Measurements from ENCODE around the gene ABO.

The ABO gene

DNA sequence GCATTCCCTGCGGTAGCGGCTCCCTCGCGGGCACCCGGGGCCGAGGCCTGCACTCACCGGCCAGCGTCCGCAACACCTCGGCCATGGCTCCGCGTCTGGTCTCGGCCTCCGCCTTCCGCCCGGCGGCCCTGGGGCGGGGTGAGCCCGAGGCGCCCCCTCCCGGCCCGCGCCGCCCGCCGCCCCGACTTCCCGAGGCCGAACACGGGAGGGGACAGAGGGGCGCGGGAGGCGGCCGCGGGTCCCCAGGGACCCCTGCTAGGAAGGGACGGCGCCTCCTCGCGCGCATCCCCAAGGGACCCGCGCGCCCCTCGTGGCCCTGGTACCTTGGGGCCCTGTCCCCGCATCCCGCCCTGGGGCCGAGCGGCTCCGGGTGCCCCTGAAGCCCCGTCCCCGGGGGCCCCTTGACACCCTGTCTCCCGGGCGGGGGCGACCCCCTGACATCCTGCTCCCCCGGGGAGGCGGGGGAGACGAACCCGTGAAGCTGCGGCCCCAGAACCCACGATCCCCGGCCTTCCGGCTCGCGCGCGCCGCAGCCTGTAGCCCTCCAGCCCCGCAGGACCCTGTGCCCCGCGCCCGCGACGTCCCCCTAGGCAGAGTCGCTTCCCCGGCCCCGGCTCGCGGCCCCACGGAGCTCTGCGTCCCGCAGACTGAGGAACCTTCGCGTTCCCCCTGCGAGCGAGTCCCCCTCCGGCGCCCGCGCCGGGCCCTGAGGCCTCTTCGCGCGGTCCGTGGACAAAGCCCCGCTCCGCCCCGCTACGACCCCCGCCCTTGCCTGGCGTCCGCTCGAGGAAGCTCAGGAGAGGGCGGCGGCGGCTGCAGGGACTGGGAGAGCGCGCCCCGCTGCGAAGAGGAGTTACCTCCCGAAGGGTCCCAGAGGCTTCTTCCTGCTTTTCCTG is at the start of gene ABO:
ABO (minus strand) TSS at position 97 of the 896 bp plus-strand sequence.
- H3K36me3 ChIP-seq (ENCODE audit: insufficient read depth, low read length): no peaks in the 10 kb centered on the region
- no peaks in the 10 kb centered on the region for H3K9me3 ChIP-seq (ENCODE audit: insufficient read depth, low read depth, low read length)
- no peak within 1 kb of the TSS for H3K4me2 ChIP-seq (ENCODE audit: low read depth, low read length, poor library complexity, severe bottlenecking)
- no peaks in the 10 kb centered on the region for H3K27me3 ChIP-seq (ENCODE audit: insufficient read depth, low read length, poor library complexity, severe bottlenecking)
- no peaks in the 10 kb centered on the region for H3K79me2 ChIP-seq (ENCODE audit: insufficient read depth, low read length)
- H3K4me3 ChIP-seq (ENCODE audit: low read length, poor library complexity, severe bottlenecking): no peak within 1 kb of the TSS
- no peaks in the 10 kb centered on the region for H3F3A ChIP-seq (ENCODE audit: low read depth)
- no peaks in the 10 kb centered on the region for H3K9me2 ChIP-seq (replicated peaks; ENCODE audit: low read depth, low read length)
- TF ChIP-seq, protein P1, sequence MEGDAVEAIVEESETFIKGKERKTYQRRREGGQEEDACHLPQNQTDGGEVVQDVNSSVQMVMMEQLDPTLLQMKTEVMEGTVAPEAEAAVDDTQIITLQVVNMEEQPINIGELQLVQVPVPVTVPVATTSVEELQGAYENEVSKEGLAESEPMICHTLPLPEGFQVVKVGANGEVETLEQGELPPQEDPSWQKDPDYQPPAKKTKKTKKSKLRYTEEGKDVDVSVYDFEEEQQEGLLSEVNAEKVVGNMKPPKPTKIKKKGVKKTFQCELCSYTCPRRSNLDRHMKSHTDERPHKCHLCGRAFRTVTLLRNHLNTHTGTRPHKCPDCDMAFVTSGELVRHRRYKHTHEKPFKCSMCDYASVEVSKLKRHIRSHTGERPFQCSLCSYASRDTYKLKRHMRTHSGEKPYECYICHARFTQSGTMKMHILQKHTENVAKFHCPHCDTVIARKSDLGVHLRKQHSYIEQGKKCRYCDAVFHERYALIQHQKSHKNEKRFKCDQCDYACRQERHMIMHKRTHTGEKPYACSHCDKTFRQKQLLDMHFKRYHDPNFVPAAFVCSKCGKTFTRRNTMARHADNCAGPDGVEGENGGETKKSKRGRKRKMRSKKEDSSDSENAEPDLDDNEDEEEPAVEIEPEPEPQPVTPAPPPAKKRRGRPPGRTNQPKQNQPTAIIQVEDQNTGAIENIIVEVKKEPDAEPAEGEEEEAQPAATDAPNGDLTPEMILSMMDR (conservative IDR thresholded peaks at IDR 0.05; ENCODE audit: low read length): no peak
- no peak for TF ChIP-seq EZH2phosphoT487 (IDR thresholded peaks at IDR 0.05; ENCODE audit: borderline replicate concordance)
- no peak within 1 kb of the TSS for H3K9ac ChIP-seq (ENCODE audit: low read depth, low read length, poor library complexity, severe bottlenecking)
- no peak within 1 kb of the TSS for H2AFZ ChIP-seq (ENCODE audit: low read length)
- no peaks in the 10 kb centered on the region for H4K20me1 ChIP-seq (ENCODE audit: insufficient read depth, low read length, poor library complexity, severe bottlenecking)
- no peaks in the 10 kb centered on the region for H3K4me1 ChIP-seq (ENCODE audit: insufficient read depth, low read length, poor library complexity, severe bottlenecking)

DNA sequence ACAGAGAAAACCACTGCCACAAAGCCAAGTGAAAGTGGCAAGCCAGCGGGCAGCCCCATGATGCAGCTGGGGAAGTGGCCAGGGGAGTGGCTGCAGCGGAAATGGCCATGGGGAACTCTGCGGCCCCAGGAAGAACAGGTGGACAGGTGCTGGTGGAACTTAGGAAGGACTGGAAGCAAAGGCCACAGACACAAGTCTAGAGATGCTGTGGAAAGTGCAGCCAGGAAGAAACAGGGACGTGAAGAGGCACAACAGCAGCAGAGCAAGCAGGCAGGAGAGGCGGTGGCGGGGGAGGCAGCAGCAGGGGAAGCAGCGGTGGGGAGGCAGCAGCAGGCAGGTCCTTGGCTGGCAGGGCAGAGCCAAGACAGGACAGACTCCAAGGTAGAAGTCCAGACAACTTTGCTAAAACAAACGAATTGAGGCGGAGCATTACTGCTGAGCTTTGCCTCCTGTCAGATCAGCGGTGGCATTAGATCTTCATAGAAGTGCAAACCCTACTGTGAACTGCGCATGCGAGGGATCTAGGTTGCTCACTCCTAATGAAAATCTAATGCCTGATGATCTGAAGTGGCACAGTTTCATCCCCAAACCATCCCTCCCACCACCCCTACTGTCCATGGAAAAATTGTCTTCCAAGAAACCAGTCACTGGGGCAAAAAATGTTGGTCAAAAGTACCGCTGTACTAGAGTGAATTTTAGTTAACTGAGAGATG is 49.1 kb upstream of the ABO start:
- Histone ChIP-seq H3K9ac (ENCODE audit: low read depth, low read length, poor library complexity, severe bottlenecking) (no peak overlapping the region), H3K9me3 (ENCODE audit: insufficient read depth, low read depth, low read length) (no peaks in the 10 kb centered on the region), H3K4me1 (ENCODE audit: insufficient read depth, low read length, poor library complexity, severe bottlenecking) (no peaks in the 10 kb centered on the region), H4K20me1 (ENCODE audit: insufficient read depth, low read length, poor library complexity, severe bottlenecking) (no peaks in the 10 kb centered on the region), H3K4me3 (ENCODE audit: low read length, poor library complexity, severe bottlenecking) (no peak overlapping the region), H3F3A (ENCODE audit: low read depth) (no peaks in the 10 kb centered on the region), H3K79me2 (ENCODE audit: insufficient read depth, low read length) (no peaks in the 10 kb centered on the region), H3K27me3 (ENCODE audit: insufficient read depth, low read length, poor library complexity, severe bottlenecking) (no peaks in the 10 kb centered on the region), H3K9me2 (replicated peaks; ENCODE audit: low read depth, low read length) (no peaks in the 10 kb centered on the region), H3K36me3 (ENCODE audit: insufficient read depth, low read length) (no peaks in the 10 kb centered on the region), H3K4me2 (ENCODE audit: low read depth, low read length, poor library complexity, severe bottlenecking) (no peak overlapping the region), H2AFZ (ENCODE audit: low read length) (no peak overlapping the region)
- TF ChIP-seq EZH2phosphoT487 (IDR thresholded peaks at IDR 0.05; ENCODE audit: borderline replicate concordance): no peak
- TF ChIP-seq, protein P1 (conservative IDR thresholded peaks at IDR 0.05; ENCODE audit: low read length): no peak

DNA sequence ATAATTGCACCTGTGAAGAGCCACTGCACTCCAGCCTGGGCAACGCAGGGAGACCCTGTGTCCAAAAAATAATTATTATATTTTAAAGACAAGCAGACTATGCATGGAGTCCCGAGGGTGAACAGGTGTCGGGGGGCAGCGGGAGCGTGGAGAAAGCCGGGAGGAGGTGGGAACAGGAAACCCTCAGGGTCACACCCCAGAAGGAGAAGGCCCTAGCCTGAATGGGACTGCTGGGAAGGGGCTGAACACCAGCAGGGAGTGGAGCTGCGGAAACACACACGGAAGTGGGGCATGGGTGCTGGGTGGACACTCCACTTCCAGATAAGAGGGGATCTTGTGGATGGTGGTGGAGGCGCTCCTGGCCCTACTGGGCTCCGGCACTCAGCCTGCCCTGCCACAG is 48.2 kb upstream of the ABO start:
- no peaks in the 10 kb centered on the region for H3K9me2 ChIP-seq (replicated peaks; ENCODE audit: low read depth, low read length)
- H3K27me3 ChIP-seq (ENCODE audit: insufficient read depth, low read length, poor library complexity, severe bottlenecking): no peaks in the 10 kb centered on the region
- no peaks in the 10 kb centered on the region for H3K9me3 ChIP-seq (ENCODE audit: insufficient read depth, low read depth, low read length)
- H4K20me1 ChIP-seq (ENCODE audit: insufficient read depth, low read length, poor library complexity, severe bottlenecking): no peaks in the 10 kb centered on the region
- no peak overlapping the region for H3K4me2 ChIP-seq (ENCODE audit: low read depth, low read length, poor library complexity, severe bottlenecking)
- H3F3A ChIP-seq (ENCODE audit: low read depth): no peaks in the 10 kb centered on the region
- H3K9ac ChIP-seq (ENCODE audit: low read depth, low read length, poor library complexity, severe bottlenecking): no peak overlapping the region
- H3K79me2 ChIP-seq (ENCODE audit: insufficient read depth, low read length): no peaks in the 10 kb centered on the region
- TF ChIP-seq, protein P1 (conservative IDR thresholded peaks at IDR 0.05; ENCODE audit: low read length): no peak
- TF ChIP-seq EZH2phosphoT487 (IDR thresholded peaks at IDR 0.05; ENCODE audit: borderline replicate concordance): no peak
- H2AFZ ChIP-seq (ENCODE audit: low read length): no peak overlapping the region
- H3K4me3 ChIP-seq (ENCODE audit: low read length, poor library complexity, severe bottlenecking): no peak overlapping the region
- no peaks in the 10 kb centered on the region for H3K4me1 ChIP-seq (ENCODE audit: insufficient read depth, low read length, poor library complexity, severe bottlenecking)
- H3K36me3 ChIP-seq (ENCODE audit: insufficient read depth, low read length): no peaks in the 10 kb centered on the region

Data from Loucy (cell line).